ENCODE data around the gene ACTN4. TPM values are rescaled to one million over a fixed set of nuclear protein-coding genes. Genes with fewer than 3 reads are reported as not detected.

Gene ACTN4
- total RNA-seq, 4 donors from 2014 or later: 342 to 463 (median 382) TPM

DNA sequence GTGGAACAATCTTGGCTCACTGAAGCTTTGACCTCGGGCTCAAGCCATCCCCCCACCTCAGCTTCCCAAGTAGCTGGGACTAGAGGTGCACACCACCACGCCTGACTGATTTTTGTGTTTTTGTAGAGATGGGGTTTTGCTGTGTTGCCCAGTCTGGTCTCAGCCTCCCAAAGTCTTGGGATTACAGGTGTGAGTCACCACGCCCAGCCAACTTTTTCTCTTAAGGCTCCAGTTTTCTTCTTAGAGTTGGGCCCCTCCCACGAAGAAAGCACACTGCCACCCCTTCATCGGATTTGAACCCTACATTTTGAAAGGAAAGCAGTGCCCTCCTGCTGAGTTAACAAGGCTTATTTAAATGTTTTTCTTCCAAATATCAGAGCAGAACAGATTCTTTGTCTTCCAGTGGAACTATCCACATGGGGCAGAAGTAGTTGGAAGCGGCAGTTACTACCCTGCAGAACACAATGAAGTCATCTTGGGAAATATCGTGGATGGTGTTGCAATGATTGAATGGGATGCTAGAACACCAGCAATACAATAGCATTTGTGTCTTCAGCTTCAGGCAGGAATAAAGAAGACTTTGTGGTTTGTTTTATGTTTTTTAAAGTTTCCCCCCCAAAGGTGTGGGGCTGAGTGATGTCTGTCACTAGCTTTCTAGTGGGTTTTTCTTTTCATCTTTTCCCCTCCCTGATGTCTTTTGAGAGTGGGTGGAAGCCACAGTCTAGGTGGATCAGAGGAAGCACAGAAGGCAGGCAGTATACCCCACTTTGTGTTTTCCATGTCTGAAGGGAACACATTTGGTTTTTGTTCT, 8.9 kb downstream of the ACTN4 start:
- Histone ChIP-seq H3K27me3 (no peaks in the 10 kb centered on the region), H3K27ac (peak overlapping the region; percentile 73 to 93 (median 86)), H3K36me3 (no peaks in the 10 kb centered on the region), H3K9me3 (no peaks in the 10 kb centered on the region), H3K4me1 (peaks cover 12 to 100% (median 93%) of the 10 kb centered on the region in 4 donors), H3K4me3 (no peak overlapping the region)
- WGBS, 2 donors: 37 to 41% methylated on average over 7 of the region's 7 CpGs
- peak in 1 of 2 donors; percentile 72 for DNase-seq (ENCODE audit: low spot score in 2 of 2)
- TF ChIP-seq, protein P1, sequence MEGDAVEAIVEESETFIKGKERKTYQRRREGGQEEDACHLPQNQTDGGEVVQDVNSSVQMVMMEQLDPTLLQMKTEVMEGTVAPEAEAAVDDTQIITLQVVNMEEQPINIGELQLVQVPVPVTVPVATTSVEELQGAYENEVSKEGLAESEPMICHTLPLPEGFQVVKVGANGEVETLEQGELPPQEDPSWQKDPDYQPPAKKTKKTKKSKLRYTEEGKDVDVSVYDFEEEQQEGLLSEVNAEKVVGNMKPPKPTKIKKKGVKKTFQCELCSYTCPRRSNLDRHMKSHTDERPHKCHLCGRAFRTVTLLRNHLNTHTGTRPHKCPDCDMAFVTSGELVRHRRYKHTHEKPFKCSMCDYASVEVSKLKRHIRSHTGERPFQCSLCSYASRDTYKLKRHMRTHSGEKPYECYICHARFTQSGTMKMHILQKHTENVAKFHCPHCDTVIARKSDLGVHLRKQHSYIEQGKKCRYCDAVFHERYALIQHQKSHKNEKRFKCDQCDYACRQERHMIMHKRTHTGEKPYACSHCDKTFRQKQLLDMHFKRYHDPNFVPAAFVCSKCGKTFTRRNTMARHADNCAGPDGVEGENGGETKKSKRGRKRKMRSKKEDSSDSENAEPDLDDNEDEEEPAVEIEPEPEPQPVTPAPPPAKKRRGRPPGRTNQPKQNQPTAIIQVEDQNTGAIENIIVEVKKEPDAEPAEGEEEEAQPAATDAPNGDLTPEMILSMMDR (IDR thresholded peaks at IDR 0.05): no peak
- TF ChIP-seq EP300 (IDR thresholded peaks at IDR 0.05): peak in 1 of 2 donors; percentile 78

DNA sequence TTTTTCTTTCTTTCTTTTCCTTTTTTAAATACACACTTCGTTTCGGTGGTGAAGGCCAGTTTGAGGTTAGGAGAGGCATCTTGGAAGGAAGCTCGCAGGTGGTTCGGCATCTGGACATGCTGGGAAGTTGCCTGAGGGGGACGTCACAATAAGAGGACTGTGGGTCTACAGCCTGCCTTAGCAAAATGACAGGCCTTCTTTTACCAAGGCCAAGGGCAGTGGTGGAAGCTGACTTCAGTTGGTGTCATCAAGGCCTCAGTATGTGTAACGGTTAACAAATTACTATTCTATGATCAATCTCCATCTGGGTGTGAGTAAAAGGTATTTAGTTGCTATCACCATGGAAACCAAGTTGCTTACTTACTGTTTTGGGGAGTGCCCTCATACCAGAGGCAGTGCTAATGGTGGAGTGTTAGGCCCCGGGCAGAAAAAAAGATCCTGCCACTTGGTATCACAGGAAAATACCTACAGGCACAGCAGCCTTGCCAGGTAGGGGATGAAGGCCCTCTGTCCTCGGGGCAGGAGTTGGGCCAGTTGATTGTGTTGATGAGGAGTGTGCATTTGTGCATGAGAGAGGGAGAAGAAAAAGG, 10.3 kb downstream of the ACTN4 start:
- H3K9me3 ChIP-seq: no peaks in the 10 kb centered on the region
- H3K27me3 ChIP-seq: no peaks in the 10 kb centered on the region
- DNase-seq (ENCODE audit: low spot score in 2 of 2): no peak
- H3K36me3 ChIP-seq: no peaks in the 10 kb centered on the region
- H3K4me3 ChIP-seq: no peak overlapping the region
- peak overlapping the region; percentile 73 to 93 (median 86) for H3K27ac ChIP-seq
- WGBS, 2 donors: 40 to 44% methylated on average over 8 of the region's 8 CpGs
- TF ChIP-seq POLR2A (IDR thresholded peaks at IDR 0.05): no peak
- peak in 1 of 2 donors; percentile 17 for TF ChIP-seq EP300 (IDR thresholded peaks at IDR 0.05)
- TF ChIP-seq, protein P1 (IDR thresholded peaks at IDR 0.05): no peak
- H3K4me1 ChIP-seq: peaks cover 12 to 100% (median 89%) of the 10 kb centered on the region in 4 donors

DNA sequence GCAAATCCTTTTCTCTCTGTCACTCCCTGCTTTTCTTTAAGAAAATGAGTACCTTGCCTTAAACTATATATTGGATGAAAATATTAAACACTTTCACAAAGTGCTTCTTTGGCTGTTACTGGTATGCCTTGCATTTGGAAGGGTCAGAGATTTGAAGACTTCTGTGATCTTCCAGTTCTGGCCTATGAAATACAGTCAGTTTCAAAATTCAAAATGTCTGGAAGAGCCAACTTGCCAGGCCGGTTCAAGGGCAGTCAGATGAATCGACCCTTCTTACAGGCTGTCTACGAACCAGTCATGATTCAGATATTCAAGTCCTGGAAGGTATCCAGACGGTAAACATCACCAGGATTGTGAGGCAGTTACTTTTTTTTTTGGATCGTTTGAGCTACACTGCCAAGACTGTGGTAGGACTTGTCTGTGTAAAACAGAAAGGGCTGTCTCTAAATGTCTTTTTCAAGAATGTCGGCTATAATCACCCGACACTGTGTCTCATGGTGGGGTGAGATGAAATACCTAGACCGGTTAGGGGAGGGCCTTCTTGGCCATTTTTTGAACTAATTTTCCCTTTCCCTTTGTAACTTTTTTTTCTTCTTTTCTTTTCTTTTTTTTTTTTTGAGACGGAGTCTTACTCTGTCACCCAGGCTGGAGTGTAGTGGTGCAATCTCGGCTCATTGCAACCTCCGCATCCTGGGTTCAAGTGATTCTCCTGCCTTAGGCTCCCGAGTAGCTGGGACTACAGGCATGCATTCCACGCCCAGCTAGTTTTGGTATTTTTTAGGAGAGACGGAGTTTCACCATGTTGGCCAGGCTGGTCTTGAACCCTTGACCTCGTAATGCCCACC, 11.2 kb downstream of the ACTN4 start:
- no peak overlapping the region for H3K4me3 ChIP-seq
- DNase-seq (ENCODE audit: low spot score in 2 of 2): no peak
- TF ChIP-seq EP300 (IDR thresholded peaks at IDR 0.05) (peak in 1 of 2 donors; percentile 80), POLR2A (IDR thresholded peaks at IDR 0.05) (no peak)
- 29 to 32% methylated on average over 13 to 15 of the region's 15 CpGs for WGBS, 2 donors
- peaks cover 12 to 100% (median 89%) of the 10 kb centered on the region in 4 donors for H3K4me1 ChIP-seq
- no peaks in the 10 kb centered on the region for H3K9me3 ChIP-seq
- peak overlapping the region; percentile 73 to 93 (median 86) for H3K27ac ChIP-seq
- no peaks in the 10 kb centered on the region for H3K36me3 ChIP-seq
- H3K27me3 ChIP-seq: no peaks in the 10 kb centered on the region

DNA sequence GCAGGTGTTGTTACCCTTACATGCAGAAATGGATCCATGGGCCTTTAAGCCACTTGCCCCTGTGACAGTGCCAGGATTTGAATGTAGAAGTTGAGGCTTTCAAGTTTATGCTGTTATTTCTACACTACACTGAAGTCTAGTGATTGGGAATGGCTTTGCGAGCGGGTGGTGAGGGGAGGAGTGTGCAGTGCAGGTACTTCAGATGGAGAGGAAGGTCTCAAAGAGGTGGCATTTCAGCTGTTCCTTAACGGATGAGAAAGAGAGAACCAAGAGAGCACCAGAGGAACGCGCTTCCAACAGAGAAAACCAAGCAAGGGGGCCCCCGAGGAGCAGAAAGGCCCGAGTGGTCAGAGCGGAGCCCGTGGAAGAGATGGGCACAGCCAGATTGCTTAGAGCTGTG, 13.3 kb downstream of the ACTN4 start:
- no peak overlapping the region for H3K4me3 ChIP-seq
- TF ChIP-seq, protein P1 (IDR thresholded peaks at IDR 0.05): no peak
- TF ChIP-seq POLR2A (IDR thresholded peaks at IDR 0.05) (no peak), EP300 (IDR thresholded peaks at IDR 0.05) (no peak)
- WGBS, 2 donors: 69 to 79% methylated on average over 9 of the region's 9 CpGs
- no peaks in the 10 kb centered on the region for H3K27me3 ChIP-seq
- peaks cover 12 to 100% (median 88%) of the 10 kb centered on the region in 4 donors for H3K4me1 ChIP-seq
- peak overlapping the region in 3 of 4 donors; percentile 81 to 93 (median 92) for H3K27ac ChIP-seq
- H3K9me3 ChIP-seq: no peaks in the 10 kb centered on the region
- DNase-seq (ENCODE audit: low spot score in 2 of 2): no peak
- no peaks in the 10 kb centered on the region for H3K36me3 ChIP-seq

DNA sequence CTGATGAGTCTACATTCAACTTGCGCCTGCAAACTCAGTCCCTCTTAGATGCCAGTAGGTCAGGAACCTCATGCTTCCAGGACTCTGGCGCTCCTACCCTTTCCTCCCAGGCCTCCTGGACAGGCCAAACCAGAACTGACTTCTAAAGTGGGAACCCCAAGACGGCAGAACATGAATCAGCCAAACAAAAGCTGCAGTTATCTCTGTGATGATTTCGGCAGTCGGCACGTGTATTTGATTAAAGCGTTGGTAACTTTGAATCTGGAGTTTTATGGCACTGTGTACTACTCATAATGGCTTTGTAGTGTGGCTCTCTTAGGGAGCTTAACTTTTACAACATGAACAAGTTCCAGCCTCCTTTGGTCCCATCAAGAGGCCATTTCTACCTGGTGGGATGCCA, 13.7 kb downstream of the ACTN4 start:
- Histone ChIP-seq H3K9me3 (no peaks in the 10 kb centered on the region), H3K27me3 (no peaks in the 10 kb centered on the region), H3K36me3 (no peaks in the 10 kb centered on the region), H3K4me3 (no peak overlapping the region), H3K4me1 (peaks cover 12 to 100% (median 88%) of the 10 kb centered on the region in 4 donors), H3K27ac (peak overlapping the region in 3 of 4 donors; percentile 81 to 93 (median 92))
- TF ChIP-seq, protein P1 (IDR thresholded peaks at IDR 0.05): no peak
- TF ChIP-seq EP300 (IDR thresholded peaks at IDR 0.05) (no peak), POLR2A (IDR thresholded peaks at IDR 0.05) (no peak)
- WGBS, 2 donors: 50 to 55% methylated on average over 7 of the region's 7 CpGs
- no peak for DNase-seq (ENCODE audit: low spot score in 2 of 2)
